Measurements from ENCODE around the gene OR1S1.

Gene OR1S1

GRCh38 chr11:58199271-58199670 lies 13.2 kb upstream of the OR1S1 start:
- Histone ChIP-seq H3K4me1 (ENCODE audit: control insufficient read depth, insufficient read depth, low read length) (no peaks in the 10 kb centered on the region), H3K9me3 (ENCODE audit: control insufficient read depth, insufficient read depth, low read length) (no peaks in the 10 kb centered on the region), H3K27me3 (ENCODE audit: control insufficient read depth, insufficient read depth, low read length) (no peaks in the 10 kb centered on the region), H3K9ac (ENCODE audit: low read depth, low read length) (no peak overlapping the region), H3K4me3 (ENCODE audit: low read depth, low read length) (no peak overlapping the region), H3K36me3 (ENCODE audit: control insufficient read depth, insufficient read depth, low read length) (no peaks in the 10 kb centered on the region)

DNA sequence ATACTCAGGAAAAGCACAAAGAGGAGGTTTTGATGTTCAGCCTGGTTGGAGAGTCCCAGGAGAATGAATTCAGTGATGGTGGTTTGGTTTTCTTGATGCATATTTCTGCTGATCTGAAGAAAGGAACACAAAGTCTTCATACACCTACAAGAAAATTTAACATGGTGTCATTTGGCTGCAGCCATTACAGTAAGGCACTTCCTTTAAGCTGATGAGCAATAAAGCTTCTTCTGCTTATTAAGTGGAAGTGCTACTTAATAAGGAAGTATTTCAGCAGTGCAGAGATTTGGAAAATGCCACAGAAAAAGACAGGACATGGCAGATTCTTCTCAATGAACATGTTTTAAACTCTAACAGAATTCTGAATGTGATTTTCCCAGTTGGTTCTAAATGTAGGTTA lies 8.5 kb upstream of the OR1S1 start, which contains the start of gene OR1S2:
Gene OR1S2, minus strand, starts transcription at position 101 of the 400 bp plus-strand sequence. Its CDS starts 0 bp downstream, at position 101.
- no peak within 1 kb of the TSS for H3K4me3 ChIP-seq (ENCODE audit: low read depth, low read length)
- no peaks in the 10 kb centered on the region for H3K27me3 ChIP-seq (ENCODE audit: control insufficient read depth, insufficient read depth, low read length)
- H3K9ac ChIP-seq (ENCODE audit: low read depth, low read length), result no peak within 1 kb of the TSS
- H3K36me3 ChIP-seq (ENCODE audit: control insufficient read depth, insufficient read depth, low read length), result no peaks in the 10 kb centered on the region
- no peaks in the 10 kb centered on the region for H3K9me3 ChIP-seq (ENCODE audit: control insufficient read depth, insufficient read depth, low read length)
- no peaks in the 10 kb centered on the region for H3K4me1 ChIP-seq (ENCODE audit: control insufficient read depth, insufficient read depth, low read length)

- H3K9ac ChIP-seq (ENCODE audit: low read depth, low read length), result no peak overlapping the region
- H3K9me3 ChIP-seq (ENCODE audit: control insufficient read depth, insufficient read depth, low read length), result no peaks in the 10 kb centered on the region
- no peak overlapping the region for H3K4me3 ChIP-seq (ENCODE audit: low read depth, low read length)
- no peaks in the 10 kb centered on the region for H3K27me3 ChIP-seq (ENCODE audit: control insufficient read depth, insufficient read depth, low read length)
- H3K36me3 ChIP-seq (ENCODE audit: control insufficient read depth, insufficient read depth, low read length), result no peaks in the 10 kb centered on the region
- no peaks in the 10 kb centered on the region for H3K4me1 ChIP-seq (ENCODE audit: control insufficient read depth, insufficient read depth, low read length)
Measured at GRCh38 chr11:58216476-58216875, 4.0 kb downstream of the OR1S1 start.

DNA sequence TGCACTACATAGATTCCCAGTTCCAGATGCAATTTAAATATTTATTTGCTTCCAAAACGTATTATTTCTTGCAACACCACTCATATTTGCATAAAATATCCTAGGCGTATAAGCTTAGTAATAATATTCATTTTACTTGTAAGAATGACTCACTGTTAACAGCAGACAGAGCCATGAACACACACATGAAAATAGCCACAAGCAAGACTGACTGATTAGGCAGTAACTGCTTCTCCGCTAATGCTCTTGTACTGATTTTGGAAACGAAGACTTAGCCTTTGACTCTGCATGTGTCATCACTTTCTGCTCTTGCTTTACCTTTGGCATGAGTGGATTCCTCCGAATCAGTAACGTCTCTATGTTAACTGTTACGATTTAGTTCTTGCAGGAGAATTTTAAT lies 10.2 kb downstream of the OR1S1 start:
- H3K9ac ChIP-seq (ENCODE audit: low read depth, low read length), result no peak overlapping the region
- H3K9me3 ChIP-seq (ENCODE audit: control insufficient read depth, insufficient read depth, low read length), result no peaks in the 10 kb centered on the region
- no peaks in the 10 kb centered on the region for H3K4me1 ChIP-seq (ENCODE audit: control insufficient read depth, insufficient read depth, low read length)
- H3K27me3 ChIP-seq (ENCODE audit: control insufficient read depth, insufficient read depth, low read length), result no peaks in the 10 kb centered on the region
- no peak overlapping the region for H3K4me3 ChIP-seq (ENCODE audit: low read depth, low read length)
- H3K36me3 ChIP-seq (ENCODE audit: control insufficient read depth, insufficient read depth, low read length), result no peaks in the 10 kb centered on the region

GRCh38 chr11:58227956-58228615 lies 15.6 kb downstream of the OR1S1 start:
- Histone ChIP-seq H3K27me3 (ENCODE audit: control insufficient read depth, insufficient read depth, low read length) (no peaks in the 10 kb centered on the region), H3K9me3 (ENCODE audit: control insufficient read depth, insufficient read depth, low read length) (no peaks in the 10 kb centered on the region), H3K36me3 (ENCODE audit: control insufficient read depth, insufficient read depth, low read length) (no peaks in the 10 kb centered on the region), H3K9ac (ENCODE audit: low read depth, low read length) (no peak overlapping the region), H3K4me3 (ENCODE audit: low read depth, low read length) (no peak overlapping the region), H3K4me1 (ENCODE audit: control insufficient read depth, insufficient read depth, low read length) (no peaks in the 10 kb centered on the region)

GRCh38 chr11:58243954-58244353 lies 31.4 kb downstream of the OR1S1 start:
- Histone ChIP-seq H3K9ac (ENCODE audit: low read depth, low read length) (no peak overlapping the region), H3K4me1 (ENCODE audit: control insufficient read depth, insufficient read depth, low read length) (no peaks in the 10 kb centered on the region), H3K9me3 (ENCODE audit: control insufficient read depth, insufficient read depth, low read length) (no peaks in the 10 kb centered on the region), H3K27me3 (ENCODE audit: control insufficient read depth, insufficient read depth, low read length) (no peaks in the 10 kb centered on the region), H3K4me3 (ENCODE audit: low read depth, low read length) (no peak overlapping the region), H3K36me3 (ENCODE audit: control insufficient read depth, insufficient read depth, low read length) (no peaks in the 10 kb centered on the region)

GRCh38 chr11:58254936-58255335 lies 42.4 kb downstream of the OR1S1 start:
- Histone ChIP-seq H3K9me3 (ENCODE audit: control insufficient read depth, insufficient read depth, low read length) (no peaks in the 10 kb centered on the region), H3K4me3 (ENCODE audit: low read depth, low read length) (no peak overlapping the region), H3K27me3 (ENCODE audit: control insufficient read depth, insufficient read depth, low read length) (no peaks in the 10 kb centered on the region), H3K36me3 (ENCODE audit: control insufficient read depth, insufficient read depth, low read length) (no peaks in the 10 kb centered on the region), H3K4me1 (ENCODE audit: control insufficient read depth, insufficient read depth, low read length) (no peaks in the 10 kb centered on the region), H3K9ac (ENCODE audit: low read depth, low read length) (no peak overlapping the region)

GRCh38 chr11:58259983-58260382 lies 47.5 kb downstream of the OR1S1 start:
- H3K36me3 ChIP-seq (ENCODE audit: control insufficient read depth, insufficient read depth, low read length), result no peaks in the 10 kb centered on the region
- H3K4me1 ChIP-seq (ENCODE audit: control insufficient read depth, insufficient read depth, low read length), result no peaks in the 10 kb centered on the region
- H3K9ac ChIP-seq (ENCODE audit: low read depth, low read length), result no peak overlapping the region
- no peaks in the 10 kb centered on the region for H3K27me3 ChIP-seq (ENCODE audit: control insufficient read depth, insufficient read depth, low read length)
- no peaks in the 10 kb centered on the region for H3K9me3 ChIP-seq (ENCODE audit: control insufficient read depth, insufficient read depth, low read length)
- H3K4me3 ChIP-seq (ENCODE audit: low read depth, low read length), result no peak overlapping the region

Data from iPS-15b (cell line).